Erythroblast (primary cell): ENCODE measurements around the gene FAM90A1.
"Not testable (repeated sequence)": the region's sequence is repeated elsewhere in the genome, so short reads cannot be mapped to it uniquely, and the experiment has no call there.

Experiments
- DNase-seq, 2 experiments: peaks; one replicate each; lab custom pipeline; 2025; lab: John Stamatoyannopoulos, UW
- GATA1 ChIP-seq: IDR thresholded peaks from 2 replicates; pipeline ENCODE4 v1.6.1; 2011; ENCODE audit warnings: low read depth, mild to moderate bottlenecking, control low read depth, low read length, moderate library complexity
- POLR2A ChIP-seq: IDR thresholded peaks from 2 replicates; pipeline ENCODE4 v1.6.1; 2011; ENCODE audit warnings: mild to moderate bottlenecking, low read length

FAM90A1 gene

GRCh38 chr12:8233300-8233855 is 6.0 kb upstream of the FAM90A1 start:
- DNase-seq: not testable (repeated sequence)

- peak; percentile 48 to 70 for DNase-seq
Measured at GRCh38 chr12:8231666-8232608, 4.5 kb upstream of the FAM90A1 start.

GRCh38 chr12:8231049-8231448 is 3.6 kb upstream of the FAM90A1 start:
- not testable (repeated sequence) for DNase-seq

GRCh38 chr12:8229486-8229885 is 2.1 kb upstream of the FAM90A1 start:
- DNase-seq: not testable (repeated sequence)

- DNase-seq: not testable (repeated sequence)
Measured at GRCh38 chr12:8228607-8229006, 1.2 kb upstream of the FAM90A1 start.

GRCh38 chr12:8227732-8228077 is 287 bp upstream of the FAM90A1 start:
- DNase-seq: not testable (repeated sequence)

- DNase-seq: no peak
- TF ChIP-seq POLR2A (no peak), GATA1 (no peak)
Measured at GRCh38 chr12:8226355-8226754, 1.1 kb downstream of the FAM90A1 start.

GRCh38 chr12:8224782-8225181 is 2.6 kb downstream of the FAM90A1 start:
- not testable (repeated sequence) for DNase-seq

GRCh38 chr12:8223646-8224045 is 3.8 kb downstream of the FAM90A1 start:
- DNase-seq: not testable (repeated sequence)

GRCh38 chr12:8222303-8222702 is 5.1 kb downstream of the FAM90A1 start:
- DNase-seq: not testable (repeated sequence)

- DNase-seq: not testable (repeated sequence)
Measured at GRCh38 chr12:8221844-8222243, 5.6 kb downstream of the FAM90A1 start.

- not testable (repeated sequence) for DNase-seq
Measured at GRCh38 chr12:8221375-8221774, 6.0 kb downstream of the FAM90A1 start.

- DNase-seq: not testable (repeated sequence)
Measured at GRCh38 chr12:8218711-8219382, 8.6 kb downstream of the FAM90A1 start.

- peak in 1 of 2 experiments; percentile 37 for DNase-seq
Measured at GRCh38 chr12:8197685-8198308, 29.6 kb downstream of the FAM90A1 start.

GRCh38 chr12:8188088-8188487 is 39.3 kb downstream of the FAM90A1 start:
- not testable (repeated sequence) for DNase-seq

- not testable (repeated sequence) for DNase-seq
Measured at GRCh38 chr12:8184206-8184605, 43.2 kb downstream of the FAM90A1 start.

GRCh38 chr12:8183346-8183745 is 44.1 kb downstream of the FAM90A1 start:
- DNase-seq: not testable (repeated sequence)

GRCh38 chr12:8182923-8183322 is 44.5 kb downstream of the FAM90A1 start:
- not testable (repeated sequence) for DNase-seq

- not testable (repeated sequence) for DNase-seq
Measured at GRCh38 chr12:8181271-8181670, 46.1 kb downstream of the FAM90A1 start.
